Kidney (tissue), 14 donors: ENCODE results near the gene TMEM116. TPM values are rescaled to one million over a fixed set of nuclear protein-coding genes. Genes with fewer than 3 reads are reported as not detected.

Experiments
- DNase-seq, 5 donors: peaks; one replicate each; pipeline ENCODE4 v3.0.0-alpha.2; 2013 to 2020
- FAIRE-seq: peaks from 2 replicates; lab custom pipeline; 2012; peaks lifted over from hg19 to GRCh38; lab: Jason Lieb, UNC
- H3K27ac ChIP-seq, 2 donors: one replicate each; pipeline ENCODE4 v1.7.0; 2013; ENCODE audit warnings: low read depth in 2 of 2, low read length in 2 of 2, inconsistent platforms in 1 of 2
- H3K27me3 ChIP-seq: one replicate; pipeline ENCODE4 v1.7.1; 2013; ENCODE audit warnings: low read length, inconsistent platforms; ENCODE audit not compliant: control insufficient read depth, insufficient read depth
- H3K36me3 ChIP-seq, 3 donors: one replicate each; pipeline versions ENCODE4 v1.7.0 to v1.7.1; 2013; ENCODE audit warnings: low read length in 3 of 3, control low read depth in 1 of 3, inconsistent platforms in 1 of 3; ENCODE audit not compliant: insufficient read depth in 3 of 3, control insufficient read depth in 2 of 3
- H3K4me1 ChIP-seq, 3 donors: one replicate each; pipeline versions ENCODE4 v1.7.0 to v1.7.1; 2013; ENCODE audit warnings: low read length in 3 of 3, inconsistent platforms in 1 of 3, low read depth in 1 of 3; ENCODE audit not compliant: control insufficient read depth in 2 of 3, insufficient read depth in 2 of 3
- H3K4me3 ChIP-seq, 3 donors: one replicate each; pipeline versions ENCODE4 v1.7.0 to v1.8.1; 2013; ENCODE audit warnings: low read length in 3 of 3, control low read depth in 1 of 3, inconsistent platforms in 1 of 3
- H3K9ac ChIP-seq, 3 donors: one replicate each; pipeline versions ENCODE4 v1.7.0 to v1.7.1; 2013; ENCODE audit warnings: low read length in 3 of 3, control low read depth in 1 of 3, inconsistent platforms in 1 of 3
- H3K9me3 ChIP-seq, 3 donors: one replicate each; pipeline versions ENCODE4 v1.7.0 to v1.7.1; 2013; ENCODE audit warnings: low read length in 3 of 3, control low read depth in 1 of 3, inconsistent platforms in 1 of 3; ENCODE audit not compliant: control insufficient read depth in 2 of 3, insufficient read depth in 1 of 3
- CTCF ChIP-seq: IDR thresholded peaks from 3 replicates; pipeline ENCODE4 v1.5.1; 2012; ENCODE audit warnings: mild to moderate bottlenecking, moderate library complexity, borderline replicate concordance; ENCODE audit not compliant: insufficient read depth; ENCODE audit errors: extremely low read depth
- intact Hi-C: fragments of 100-400 bp; cut with DNase I; formaldehyde crosslinking; loops from one replicate; pipeline ENCODE4 v1.11.1; 2022
- polyA plus RNA-seq: library from polyadenylated mRNA; stranded (reverse); fragments of 350-450 nt; fragmentation: Illumina TruSeq; extraction: RNeasy Lipid Tissue Mini Kit (QIAGEN cat#74804); gene quantifications from one replicate; pipeline ENCODE4 v1.2.3, GENCODE V29; 2014; ENCODE audit warnings: low read depth, low replicate concordance; ENCODE audit not compliant: insufficient read depth
- total RNA-seq: library from RNA; stranded (reverse); fragmentation: NEBNext Ultra II Directional; extraction: Animal tissue kit (Norgen Biotek cat#: 25700); gene quantifications from one replicate; pipeline ENCODE4 v1.2.1, GENCODE V29; 2021
- donor health status: control.
- donor health status: control.
- donor health status: control.
- donor health status: control.
- donor health status: control.
- donor health status: DM: yes; HTN: yes; CAD: no.
- donor health status: Normal renal cell carcinoma (clear cell type).

TMEM116 gene
- total and polyA plus RNA-seq, 2 donors from 2014 or later = 20.2 to 59.7 TPM

- Histone ChIP-seq H3K4me3 (no peak overlapping the region), H3K4me1 (no peaks in the 10 kb centered on the region), H3K36me3 (peaks cover 4 to 17% (median 14%) of the 10 kb centered on the region in 3 donors), H3K27me3 (no peaks in the 10 kb centered on the region), H3K27ac (no peak overlapping the region), H3K9me3 (no peaks in the 10 kb centered on the region), H3K9ac (no peak overlapping the region)
- DNase-seq = no peak
- no peak for FAIRE-seq
- intact Hi-C loops = no loop called here
- TF ChIP-seq CTCF = no peak
Observed at GRCh38 chr12:112031472-112031871, 18.5 kb upstream of the TMEM116 start.

GRCh38 chr12:112029301-112029700 is 16.3 kb upstream of the TMEM116 start:
- no peak overlapping the region for H3K27ac ChIP-seq
- H3K36me3 ChIP-seq = peaks cover 4 to 18% (median 14%) of the 10 kb centered on the region in 3 donors
- no peak for TF ChIP-seq CTCF
- no peak for FAIRE-seq
- peaks cover 0 to 2% (median 0%) of the 10 kb centered on the region in 3 donors for H3K4me1 ChIP-seq
- no peak overlapping the region for H3K4me3 ChIP-seq
- no peak for DNase-seq
- no peaks in the 10 kb centered on the region for H3K9me3 ChIP-seq
- intact Hi-C loops = no loop called here
- no peaks in the 10 kb centered on the region for H3K27me3 ChIP-seq
- no peak overlapping the region for H3K9ac ChIP-seq

GRCh38 chr12:112025808-112026375 is 12.9 kb upstream of the TMEM116 start:
- TF ChIP-seq CTCF = no peak
- Histone ChIP-seq H3K36me3 (peaks cover under 1 to 34% (median 17%) of the 10 kb centered on the region in 3 donors), H3K27ac (no peak overlapping the region), H3K27me3 (no peaks in the 10 kb centered on the region), H3K4me1 (peaks cover 0 to 2% (median 0%) of the 10 kb centered on the region in 3 donors), H3K4me3 (no peak overlapping the region), H3K9me3 (no peaks in the 10 kb centered on the region), H3K9ac (no peak overlapping the region)
- FAIRE-seq = no peak
- intact Hi-C loops = no loop called here
- no peak for DNase-seq
